ENCODE measurements around the gene NAT14. TPM values are rescaled to one million over a fixed set of nuclear protein-coding genes. Genes with fewer than 3 reads are reported as not detected.
A peak's percentile ranks its signal among the peaks of the same experiment; 100 is the strongest.
"Not testable (repeated sequence)": the region's sequence is repeated elsewhere in the genome, so short reads cannot be mapped to it uniquely, and the experiment has no call there.

The NAT14 gene
- total RNA-seq, 5 donors from 2014 or later (not counting 1 experiment from before 2014, with no cell fraction given), result 6.3 to 10.4 (median 8.1) TPM

- no peaks in the 10 kb centered on the region for H3K36me3 ChIP-seq (ENCODE audit: control insufficient read depth in 2 of 2, extremely low read depth in 1 of 2, insufficient read depth in 1 of 2, low read length in 1 of 2)
- no peaks in the 10 kb centered on the region for H3K36me3 Mint-ChIP-seq
- ChIA-PET POLR2A (no interaction called here), CTCF (no interaction called here)
- no peaks in the 10 kb centered on the region for H3K9me3 Mint-ChIP-seq
- 74% methylated on average over 4 of the region's 18 CpGs for WGBS (ENCODE audit: insufficient coverage)
- H3K4me3 ChIP-seq (ENCODE audit: control insufficient read depth in 1 of 2, extremely low read depth in 1 of 2, low read length in 1 of 2), result no peak overlapping the region
- peaks cover 0 to 3% of the 10 kb centered on the region in 2 experiments for H3K4me1 ChIP-seq (ENCODE audit: control insufficient read depth in 1 of 2, extremely low read depth in 1 of 2, insufficient read depth in 2 of 2, low read length in 2 of 2)
- DNase-seq (no peak), ATAC-seq (replicated peaks in 1 of 4) (no peak)
- H3K27ac ChIP-seq (ENCODE audit: low read length), result no peak overlapping the region
- peaks cover 4 to 19% of the 10 kb centered on the region in 2 donors for H3K27me3 Mint-ChIP-seq
- no peaks in the 10 kb centered on the region for H3K9me3 ChIP-seq
- peaks cover 0 to 3% (median 0%) of the 10 kb centered on the region in 3 donors for H3K4me1 Mint-ChIP-seq
- no peak overlapping the region for H3K27ac Mint-ChIP-seq
- H3K27me3 ChIP-seq (replicated peaks in 1 of 2; ENCODE audit: control insufficient read depth in 2 of 2, extremely low read depth in 1 of 2, insufficient read depth in 2 of 2, low read length in 1 of 2), result peaks cover 0 to 49% of the 10 kb centered on the region in 2 experiments
- no peak overlapping the region for H3K4me3 Mint-ChIP-seq
These were observed 8.2 kb downstream of the NAT14 start for GRCh38 chr19:55493052-55493644.

- H3K4me1 Mint-ChIP-seq, result peaks cover 0 to 3% (median 0%) of the 10 kb centered on the region in 3 donors
- peaks cover 0 to 3% of the 10 kb centered on the region in 2 experiments for H3K4me1 ChIP-seq (ENCODE audit: control insufficient read depth in 1 of 2, extremely low read depth in 1 of 2, insufficient read depth in 2 of 2, low read length in 2 of 2)
- no peak overlapping the region for H3K27ac Mint-ChIP-seq
- peaks cover 4 to 19% of the 10 kb centered on the region in 2 donors for H3K27me3 Mint-ChIP-seq
- H3K4me3 Mint-ChIP-seq, result peak overlapping the region in 1 of 3 donors; percentile 45
- H3K27me3 ChIP-seq (replicated peaks in 1 of 2; ENCODE audit: control insufficient read depth in 2 of 2, extremely low read depth in 1 of 2, insufficient read depth in 2 of 2, low read length in 1 of 2), result peaks cover 0 to 49% of the 10 kb centered on the region in 2 experiments
- no peak overlapping the region for H3K4me3 ChIP-seq (ENCODE audit: control insufficient read depth in 1 of 2, extremely low read depth in 1 of 2, low read length in 1 of 2)
- H3K27ac ChIP-seq (ENCODE audit: low read length), result no peak overlapping the region
- H3K9me3 Mint-ChIP-seq, result no peaks in the 10 kb centered on the region
- ATAC-seq (replicated peaks in 1 of 4), result no peak
- ChIA-PET POLR2A (no interaction called here), CTCF (no interaction called here)
- H3K36me3 Mint-ChIP-seq, result no peaks in the 10 kb centered on the region
- no peaks in the 10 kb centered on the region for H3K36me3 ChIP-seq (ENCODE audit: control insufficient read depth in 2 of 2, extremely low read depth in 1 of 2, insufficient read depth in 1 of 2, low read length in 1 of 2)
- no peak for DNase-seq
- WGBS (ENCODE audit: insufficient coverage), result 82% methylated on average over 13 of the region's 38 CpGs
- no peaks in the 10 kb centered on the region for H3K9me3 ChIP-seq
These were observed 8.7 kb downstream of the NAT14 start for GRCh38 chr19:55493645-55494171.

- H3K27me3 ChIP-seq (replicated peaks in 1 of 2; ENCODE audit: control insufficient read depth in 2 of 2, extremely low read depth in 1 of 2, insufficient read depth in 2 of 2, low read length in 1 of 2), result peaks cover 0 to 49% of the 10 kb centered on the region in 2 experiments
- Mint-ChIP-seq H3K4me3 (peak overlapping the region; percentile 21 to 69 (median 45)), H3K4me1 (peaks cover 0 to 3% (median 0%) of the 10 kb centered on the region in 3 donors), H3K36me3 (no peaks in the 10 kb centered on the region), H3K27ac (no peak overlapping the region), H3K9me3 (no peaks in the 10 kb centered on the region), H3K27me3 (peaks cover 4 to 19% of the 10 kb centered on the region in 2 donors)
- peaks cover 0 to 3% of the 10 kb centered on the region in 2 experiments for H3K4me1 ChIP-seq (ENCODE audit: control insufficient read depth in 1 of 2, extremely low read depth in 1 of 2, insufficient read depth in 2 of 2, low read length in 2 of 2)
- WGBS (ENCODE audit: insufficient coverage), result 40% methylated on average over 10 of the region's 22 CpGs
- ATAC-seq (replicated peaks in 1 of 4), result peak; percentile 43 to 58 (median 56)
- DNase-seq, result no peak
- CTCF ChIA-PET, result interaction anchor here in 1 of 2 donors (1.1 kb wide), 1 partner anchor 14 kb away, joined by 3 read pairs; no protein-coding TSS in a partner anchor
- POLR2A ChIA-PET, result no interaction called here
- H3K36me3 ChIP-seq (ENCODE audit: control insufficient read depth in 2 of 2, extremely low read depth in 1 of 2, insufficient read depth in 1 of 2, low read length in 1 of 2), result no peaks in the 10 kb centered on the region
- no peaks in the 10 kb centered on the region for H3K9me3 ChIP-seq
- H3K27ac ChIP-seq (ENCODE audit: low read length), result no peak overlapping the region
- peak overlapping the region in 1 of 2 donors; percentile 10 for H3K4me3 ChIP-seq (ENCODE audit: control insufficient read depth in 1 of 2, extremely low read depth in 1 of 2, low read length in 1 of 2)
These were observed 9.3 kb downstream of the NAT14 start for GRCh38 chr19:55494172-55494761.

- peaks cover 0 to 3% (median 0%) of the 10 kb centered on the region in 3 donors for H3K4me1 Mint-ChIP-seq
- ATAC-seq (replicated peaks in 1 of 4), result no peak
- WGBS (ENCODE audit: insufficient coverage), result 86% methylated on average over 7 of the region's 11 CpGs
- CTCF ChIA-PET, result no interaction called here
- Histone ChIP-seq H3K4me1 (ENCODE audit: control insufficient read depth in 1 of 2, extremely low read depth in 1 of 2, insufficient read depth in 2 of 2, low read length in 2 of 2) (peaks cover 0 to 3% of the 10 kb centered on the region in 2 experiments), H3K27ac (ENCODE audit: low read length) (no peak overlapping the region), H3K9me3 (no peaks in the 10 kb centered on the region), H3K36me3 (ENCODE audit: control insufficient read depth in 2 of 2, extremely low read depth in 1 of 2, insufficient read depth in 1 of 2, low read length in 1 of 2) (no peaks in the 10 kb centered on the region), H3K4me3 (ENCODE audit: control insufficient read depth in 1 of 2, extremely low read depth in 1 of 2, low read length in 1 of 2) (no peak overlapping the region), H3K27me3 (replicated peaks in 1 of 2; ENCODE audit: control insufficient read depth in 2 of 2, extremely low read depth in 1 of 2, insufficient read depth in 2 of 2, low read length in 1 of 2) (peaks cover 0 to 37% of the 10 kb centered on the region in 2 experiments)
- peaks cover 4 to 19% of the 10 kb centered on the region in 2 donors for H3K27me3 Mint-ChIP-seq
- POLR2A ChIA-PET, result interaction anchor here in 1 of 2 donors (0.6 kb wide), 1 partner anchor 9 kb away, joined by 3 read pairs; no protein-coding TSS in a partner anchor
- H3K36me3 Mint-ChIP-seq, result no peaks in the 10 kb centered on the region
- no peak overlapping the region for H3K27ac Mint-ChIP-seq
- H3K9me3 Mint-ChIP-seq, result no peaks in the 10 kb centered on the region
- no peak for DNase-seq
- no peak overlapping the region for H3K4me3 Mint-ChIP-seq
These were observed 10.8 kb downstream of the NAT14 start for GRCh38 chr19:55495646-55496349.

DNA sequence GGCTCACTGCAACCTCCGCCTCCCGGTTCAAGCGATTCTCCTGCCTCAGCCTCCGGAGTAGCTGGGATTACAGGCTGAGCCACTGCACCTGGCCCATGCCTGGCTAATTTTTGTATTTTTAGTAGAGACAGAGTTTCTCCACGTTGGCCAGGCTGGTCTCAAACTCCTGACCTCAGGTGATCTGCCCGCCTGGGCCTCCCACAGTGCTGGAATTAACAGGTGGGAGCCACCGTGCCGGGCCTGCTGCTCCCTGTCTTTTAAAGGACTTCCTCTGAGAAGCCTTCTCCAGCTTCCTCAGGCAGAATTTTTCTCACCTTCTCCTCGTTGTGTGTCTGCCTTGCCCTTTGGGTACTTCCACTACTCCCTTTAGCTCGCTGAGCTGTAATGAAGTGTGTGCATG is 11.8 kb downstream of the NAT14 start:
- POLR2A ChIA-PET; H3K4me3 ChIP-seq (ENCODE audit: control insufficient read depth in 1 of 2, extremely low read depth in 1 of 2, low read length in 1 of 2); H3K27ac ChIP-seq (ENCODE audit: low read length); H3K27ac Mint-ChIP-seq; H3K9me3 ChIP-seq; H3K4me3 Mint-ChIP-seq; H3K36me3 ChIP-seq (ENCODE audit: control insufficient read depth in 2 of 2, extremely low read depth in 1 of 2, insufficient read depth in 1 of 2, low read length in 1 of 2); CTCF ChIA-PET; DNase-seq; H3K9me3 Mint-ChIP-seq; H3K4me1 ChIP-seq (ENCODE audit: control insufficient read depth in 1 of 2, extremely low read depth in 1 of 2, insufficient read depth in 2 of 2, low read length in 2 of 2); ATAC-seq (replicated peaks in 1 of 4); H3K4me1 Mint-ChIP-seq; H3K36me3 Mint-ChIP-seq: not testable (repeated sequence)
- peaks cover 0 to 27% of the 10 kb centered on the region in 2 experiments for H3K27me3 ChIP-seq (replicated peaks in 1 of 2; ENCODE audit: control insufficient read depth in 2 of 2, extremely low read depth in 1 of 2, insufficient read depth in 2 of 2, low read length in 1 of 2)
- WGBS (ENCODE audit: insufficient coverage), result 86% methylated on average over 8 of the region's 10 CpGs
- H3K27me3 Mint-ChIP-seq, result peaks cover 4 to 16% of the 10 kb centered on the region in 2 donors

- Mint-ChIP-seq H3K4me3 (no peak overlapping the region), H3K9me3 (no peaks in the 10 kb centered on the region), H3K27me3 (peaks cover 4 to 11% of the 10 kb centered on the region in 2 donors), H3K27ac (no peak overlapping the region), H3K36me3 (no peaks in the 10 kb centered on the region), H3K4me1 (peaks cover 0 to 10% (median 9%) of the 10 kb centered on the region in 3 donors)
- 90% methylated on average over 10 of the region's 13 CpGs for WGBS (ENCODE audit: insufficient coverage)
- Histone ChIP-seq H3K27ac (ENCODE audit: low read length) (no peak overlapping the region), H3K9me3 (no peaks in the 10 kb centered on the region), H3K4me3 (ENCODE audit: control insufficient read depth in 1 of 2, extremely low read depth in 1 of 2, low read length in 1 of 2) (no peak overlapping the region), H3K36me3 (ENCODE audit: control insufficient read depth in 2 of 2, extremely low read depth in 1 of 2, insufficient read depth in 1 of 2, low read length in 1 of 2) (no peaks in the 10 kb centered on the region), H3K4me1 (ENCODE audit: control insufficient read depth in 1 of 2, extremely low read depth in 1 of 2, insufficient read depth in 2 of 2, low read length in 2 of 2) (peaks cover 0 to 3% of the 10 kb centered on the region in 2 experiments), H3K27me3 (replicated peaks in 1 of 2; ENCODE audit: control insufficient read depth in 2 of 2, extremely low read depth in 1 of 2, insufficient read depth in 2 of 2, low read length in 1 of 2) (peaks cover 0 to 18% of the 10 kb centered on the region in 2 experiments)
- ChIA-PET POLR2A (no interaction called here), CTCF (interaction anchor here in 1 of 2 donors (0.6 kb wide), 1 partner anchor 1436 kb away, joined by 3 read pairs; no protein-coding TSS in a partner anchor)
- ATAC-seq (replicated peaks in 1 of 4) (no peak), DNase-seq (no peak)
These were observed 12.8 kb downstream of the NAT14 start for GRCh38 chr19:55497763-55498162.

Data from T-cell (primary cell).